ENCODE results near the gene FXYD1.

FXYD1 gene

GRCh38 chr19:35108730-35109129 lies 29.9 kb upstream of the FXYD1 start:
- H3K4me2 ChIP-seq (ENCODE audit: low read depth, low read length, poor library complexity, severe bottlenecking): no peak overlapping the region

GRCh38 chr19:35109395-35110112 lies 29.1 kb upstream of the FXYD1 start:
- H3K36me3 ChIP-seq (ENCODE audit: insufficient read depth, low read length): no peaks in the 10 kb centered on the region
- H3K4me3 ChIP-seq (ENCODE audit: low read length, poor library complexity, severe bottlenecking): no peak overlapping the region

More at GRCh38 chr19:35108730-35109129, 29.9 kb upstream of the FXYD1 start:
- H3F3A ChIP-seq (ENCODE audit: low read depth): no peaks in the 10 kb centered on the region
- H3K27me3 ChIP-seq (ENCODE audit: insufficient read depth, low read length, poor library complexity, severe bottlenecking): no peaks in the 10 kb centered on the region
- TF ChIP-seq CTCF (conservative IDR thresholded peaks at IDR 0.05; ENCODE audit: low read length) (no peak), EZH2phosphoT487 (IDR thresholded peaks at IDR 0.05; ENCODE audit: borderline replicate concordance) (no peak)
- H3K9me2 ChIP-seq (replicated peaks; ENCODE audit: low read depth, low read length): no peaks in the 10 kb centered on the region
- no peaks in the 10 kb centered on the region for H3K79me2 ChIP-seq (ENCODE audit: insufficient read depth, low read length)
- no peaks in the 10 kb centered on the region for H3K4me1 ChIP-seq (ENCODE audit: insufficient read depth, low read length, poor library complexity, severe bottlenecking)
- no peaks in the 10 kb centered on the region for H3K36me3 ChIP-seq (ENCODE audit: insufficient read depth, low read length)
- H3K9me3 ChIP-seq (ENCODE audit: insufficient read depth, low read depth, low read length): no peaks in the 10 kb centered on the region
- H4K20me1 ChIP-seq (ENCODE audit: insufficient read depth, low read length, poor library complexity, severe bottlenecking): no peaks in the 10 kb centered on the region
- H2AFZ ChIP-seq (ENCODE audit: low read length): no peak overlapping the region
- H3K4me3 ChIP-seq (ENCODE audit: low read length, poor library complexity, severe bottlenecking): no peak overlapping the region
- H3K9ac ChIP-seq (ENCODE audit: low read depth, low read length, poor library complexity, severe bottlenecking): no peak overlapping the region

GRCh38 chr19:35110974-35111373 lies 27.6 kb upstream of the FXYD1 start:
- no peak overlapping the region for H3K4me3 ChIP-seq (ENCODE audit: low read length, poor library complexity, severe bottlenecking)
- H3K9me3 ChIP-seq (ENCODE audit: insufficient read depth, low read depth, low read length): no peaks in the 10 kb centered on the region
- no peak overlapping the region for H3K9ac ChIP-seq (ENCODE audit: low read depth, low read length, poor library complexity, severe bottlenecking)
- no peak overlapping the region for H3K4me2 ChIP-seq (ENCODE audit: low read depth, low read length, poor library complexity, severe bottlenecking)
- peaks cover 3% of the 10 kb centered on the region for H3K4me1 ChIP-seq (ENCODE audit: insufficient read depth, low read length, poor library complexity, severe bottlenecking)
- no peaks in the 10 kb centered on the region for H3K36me3 ChIP-seq (ENCODE audit: insufficient read depth, low read length)
- no peaks in the 10 kb centered on the region for H3K79me2 ChIP-seq (ENCODE audit: insufficient read depth, low read length)
- no peaks in the 10 kb centered on the region for H4K20me1 ChIP-seq (ENCODE audit: insufficient read depth, low read length, poor library complexity, severe bottlenecking)
- TF ChIP-seq CTCF (conservative IDR thresholded peaks at IDR 0.05; ENCODE audit: low read length): no peak
- no peak for TF ChIP-seq EZH2phosphoT487 (IDR thresholded peaks at IDR 0.05; ENCODE audit: borderline replicate concordance)
- H3F3A ChIP-seq (ENCODE audit: low read depth): no peaks in the 10 kb centered on the region
- H3K9me2 ChIP-seq (replicated peaks; ENCODE audit: low read depth, low read length): no peaks in the 10 kb centered on the region
- H3K27me3 ChIP-seq (ENCODE audit: insufficient read depth, low read length, poor library complexity, severe bottlenecking): no peaks in the 10 kb centered on the region
- H2AFZ ChIP-seq (ENCODE audit: low read length): no peak overlapping the region

More at GRCh38 chr19:35109395-35110112, 29.1 kb upstream of the FXYD1 start:
- Histone ChIP-seq H3K9me2 (replicated peaks; ENCODE audit: low read depth, low read length) (no peaks in the 10 kb centered on the region), H4K20me1 (ENCODE audit: insufficient read depth, low read length, poor library complexity, severe bottlenecking) (no peaks in the 10 kb centered on the region), H2AFZ (ENCODE audit: low read length) (no peak overlapping the region), H3K9me3 (ENCODE audit: insufficient read depth, low read depth, low read length) (no peaks in the 10 kb centered on the region), H3K4me2 (ENCODE audit: low read depth, low read length, poor library complexity, severe bottlenecking) (no peak overlapping the region), H3K79me2 (ENCODE audit: insufficient read depth, low read length) (no peaks in the 10 kb centered on the region), H3K27me3 (ENCODE audit: insufficient read depth, low read length, poor library complexity, severe bottlenecking) (no peaks in the 10 kb centered on the region), H3K4me1 (ENCODE audit: insufficient read depth, low read length, poor library complexity, severe bottlenecking) (peaks cover 3% of the 10 kb centered on the region), H3K9ac (ENCODE audit: low read depth, low read length, poor library complexity, severe bottlenecking) (no peak overlapping the region), H3F3A (ENCODE audit: low read depth) (no peaks in the 10 kb centered on the region)
- no peak for TF ChIP-seq EZH2phosphoT487 (IDR thresholded peaks at IDR 0.05; ENCODE audit: borderline replicate concordance)
- TF ChIP-seq CTCF (conservative IDR thresholded peaks at IDR 0.05; ENCODE audit: low read length): no peak
